HG03139 (cell line): ENCODE results near the gene CHMP4A.
"Not testable (repeated sequence)": the region's sequence is repeated elsewhere in the genome, so short reads cannot be mapped to it uniquely, and the experiment has no call there.

ENCODE experiments used
- ATAC-seq: cut with Tn5 transposase; IDR thresholded peaks from one replicate; pipeline ENCODE4 v1.9.1; 2021; ENCODE audit not compliant: unreplicated experiment

CHMP4A gene

DNA sequence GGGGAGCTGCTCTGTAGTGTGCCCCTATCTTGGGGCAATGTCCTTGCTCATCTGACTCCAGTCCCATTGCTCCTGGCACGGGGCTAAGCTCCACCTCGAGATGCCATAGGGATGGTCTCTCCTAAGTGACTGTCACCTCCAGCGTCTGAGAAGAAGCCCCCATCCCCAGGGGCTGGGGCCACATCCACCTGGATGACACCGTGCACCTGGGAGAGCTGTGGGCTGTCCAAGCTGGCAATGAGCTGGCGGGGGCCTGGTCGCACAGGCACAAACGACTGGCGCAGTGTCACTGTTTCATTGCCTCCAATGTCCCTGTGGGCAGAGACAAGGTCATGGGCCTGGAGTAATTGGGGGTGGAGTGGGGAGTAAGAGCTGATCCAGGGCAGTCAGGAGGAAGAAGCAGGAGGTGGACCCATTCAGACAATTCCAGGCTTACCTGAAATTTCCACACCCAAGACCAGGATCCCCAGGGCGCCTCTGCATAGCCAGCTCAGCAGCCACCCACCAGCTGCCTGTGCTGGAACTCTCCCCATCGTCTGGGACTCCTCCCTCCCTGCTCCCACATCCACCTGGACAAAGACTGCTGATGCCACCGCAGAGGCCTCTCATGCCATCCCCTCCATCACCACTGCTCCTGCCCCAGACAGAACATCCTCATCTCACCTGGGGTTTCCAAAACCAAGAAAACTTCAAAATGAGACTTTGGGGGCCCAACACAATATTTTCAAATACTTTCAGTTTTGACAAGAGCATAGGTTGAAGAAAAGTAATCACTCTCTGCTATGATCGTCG is 36.1 kb upstream of the CHMP4A start:
- ATAC-seq = no peak

DNA sequence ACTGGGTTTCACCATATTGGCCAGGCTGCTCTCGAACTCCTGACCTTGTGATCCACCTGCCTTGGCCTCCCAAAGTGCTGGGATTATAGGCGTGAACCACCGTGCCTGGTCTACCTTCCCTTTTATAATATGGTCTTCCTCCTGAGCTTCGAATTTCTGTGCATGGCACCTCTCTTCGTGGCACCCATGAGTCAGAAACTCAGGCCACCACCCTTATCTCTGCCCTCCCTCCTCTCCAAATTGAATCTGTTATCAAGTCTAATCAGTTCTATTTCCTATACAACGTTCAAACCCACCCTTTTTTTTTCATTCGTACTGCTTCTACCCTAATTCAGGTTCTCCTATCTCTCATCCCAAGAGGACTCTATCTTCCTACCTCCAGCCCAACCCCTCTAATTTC is 34.1 kb upstream of the CHMP4A start:
- no peak for ATAC-seq

DNA sequence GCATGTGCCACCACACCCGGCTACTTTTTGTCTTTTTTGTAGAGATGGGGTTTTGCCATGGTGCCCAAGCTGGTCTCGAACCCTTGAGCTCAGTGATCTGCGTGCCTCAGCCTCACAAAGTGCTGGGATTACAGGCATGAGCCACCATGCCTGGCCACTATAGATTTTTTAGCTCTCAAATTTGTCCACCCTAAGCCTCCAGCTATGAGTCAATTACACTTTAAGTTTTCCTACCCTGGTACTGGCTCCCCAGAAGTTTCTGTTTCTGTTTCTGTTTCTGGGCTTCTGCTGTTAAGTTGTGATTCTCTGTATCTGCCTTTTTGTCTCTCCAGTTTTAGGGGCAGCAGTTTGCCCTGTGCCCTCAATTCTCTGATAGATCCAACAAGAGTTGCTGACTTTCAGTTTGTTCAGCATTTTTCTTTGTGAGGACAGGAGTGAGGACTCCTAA is 33.5 kb upstream of the CHMP4A start:
- no peak for ATAC-seq

DNA sequence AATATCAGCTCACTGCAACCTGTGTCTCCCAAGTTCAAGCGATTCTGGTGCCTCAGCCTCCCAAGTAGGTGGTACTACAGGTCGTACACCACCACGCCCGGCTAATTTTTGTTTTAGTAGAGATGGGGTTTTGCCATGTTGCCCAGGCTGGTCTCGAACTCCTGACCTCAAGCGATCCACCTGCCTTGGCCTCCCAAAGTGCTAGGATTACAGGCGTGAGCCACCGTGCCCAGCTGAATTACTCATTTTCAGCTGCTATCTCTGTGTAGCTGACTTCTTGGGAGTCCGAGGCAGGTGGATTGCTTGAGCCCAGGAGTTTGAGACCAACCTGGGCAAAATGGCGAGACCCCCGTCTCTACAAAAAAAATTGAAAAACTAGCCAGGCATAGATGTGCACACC is 32.1 kb upstream of the CHMP4A start:
- ATAC-seq = not testable (repeated sequence)

DNA sequence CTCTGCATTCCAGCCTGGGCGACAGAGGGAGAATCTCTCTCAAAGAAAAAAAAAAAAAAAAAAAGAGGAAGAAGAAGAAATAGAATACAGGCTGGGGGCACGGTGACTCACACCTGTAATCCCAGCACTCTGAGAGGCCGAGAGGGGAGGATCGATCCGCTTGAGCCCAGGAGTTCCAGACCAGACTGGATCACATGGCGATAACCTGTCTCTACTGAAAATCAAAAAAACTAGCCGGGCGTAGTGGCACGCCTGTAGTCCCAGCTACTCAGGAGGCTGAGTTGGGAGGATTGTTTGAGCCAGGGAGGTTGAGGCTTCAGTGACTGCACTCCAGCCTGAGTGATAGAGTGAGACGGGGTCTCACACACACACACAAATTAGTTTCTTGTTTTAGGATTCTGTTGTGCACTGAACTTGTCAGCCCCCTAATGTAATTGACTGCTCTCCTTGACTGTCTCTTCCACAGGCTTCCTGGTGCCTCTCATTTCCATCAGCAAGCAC is 30.1 kb upstream of the CHMP4A start:
- no peak for ATAC-seq

DNA sequence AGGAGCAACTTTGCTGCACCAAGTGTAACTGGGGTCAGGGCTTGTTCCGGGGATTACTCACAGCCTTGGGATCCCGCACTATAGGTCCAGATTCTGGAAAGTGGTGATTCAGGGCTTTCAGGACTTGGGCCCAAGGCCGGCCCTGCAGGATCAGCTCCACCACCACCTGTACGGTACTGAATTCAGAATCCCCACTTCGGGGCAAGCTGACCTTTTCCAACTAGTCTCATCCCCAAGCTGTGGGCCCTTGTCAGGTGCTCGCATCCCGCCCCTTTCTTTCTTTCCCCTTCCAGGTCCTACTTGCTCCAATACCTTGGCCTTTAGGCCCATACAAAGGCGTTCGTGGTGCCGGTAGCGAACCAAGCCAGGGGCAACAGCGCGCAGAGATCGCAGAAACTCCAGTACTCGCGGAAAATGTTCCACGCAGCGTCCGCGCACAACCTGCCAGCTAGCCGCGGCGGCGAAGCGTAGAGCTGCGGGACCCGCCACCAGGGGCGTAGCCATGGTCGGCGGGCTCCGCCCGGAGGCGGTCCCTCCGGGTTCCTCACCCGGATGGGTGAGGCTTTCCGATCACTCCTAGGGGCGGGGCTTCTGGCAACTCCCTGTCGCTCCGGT is 28.6 kb upstream of the CHMP4A start:
- peak; percentile 72 for ATAC-seq

DNA sequence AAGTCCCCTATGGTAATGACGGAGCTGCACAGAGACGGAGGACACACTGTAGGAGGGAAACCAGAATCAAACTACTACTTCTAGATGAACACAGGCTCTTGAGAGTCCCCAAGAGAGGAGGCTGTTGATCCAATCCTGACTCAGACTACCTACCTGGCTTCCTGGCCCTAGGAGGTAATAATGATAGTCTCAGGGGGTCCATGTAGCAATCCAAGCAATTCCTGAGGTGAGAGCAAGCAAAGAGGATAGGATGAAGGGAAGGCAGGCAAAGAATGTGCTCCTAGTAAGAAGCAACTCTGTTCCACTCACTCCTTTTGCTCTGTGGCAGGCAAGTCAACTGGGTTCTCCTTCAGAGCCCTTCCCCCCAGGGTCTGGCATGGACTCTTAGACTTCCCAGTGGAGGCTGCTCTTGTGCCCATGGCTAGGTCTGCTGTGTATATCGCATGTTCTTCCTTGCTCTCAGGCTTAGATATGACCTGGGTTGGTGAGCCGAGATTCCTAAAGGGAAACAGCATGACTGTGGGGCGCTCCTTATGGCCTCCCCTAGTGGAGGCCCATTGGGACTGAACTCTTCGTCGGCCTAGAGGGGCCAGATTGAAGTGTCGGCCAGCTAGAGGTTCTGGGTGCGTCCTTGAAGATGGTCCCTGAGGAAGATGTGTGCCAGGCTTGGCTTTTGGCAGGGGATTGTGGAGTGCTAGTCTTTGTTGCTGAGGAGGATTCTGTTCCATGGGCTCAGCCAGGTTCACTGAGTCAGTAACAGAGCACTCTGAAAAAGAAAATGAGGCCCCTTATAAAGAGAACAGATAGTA is 27.0 kb upstream of the CHMP4A start:
- ATAC-seq = no peak

DNA sequence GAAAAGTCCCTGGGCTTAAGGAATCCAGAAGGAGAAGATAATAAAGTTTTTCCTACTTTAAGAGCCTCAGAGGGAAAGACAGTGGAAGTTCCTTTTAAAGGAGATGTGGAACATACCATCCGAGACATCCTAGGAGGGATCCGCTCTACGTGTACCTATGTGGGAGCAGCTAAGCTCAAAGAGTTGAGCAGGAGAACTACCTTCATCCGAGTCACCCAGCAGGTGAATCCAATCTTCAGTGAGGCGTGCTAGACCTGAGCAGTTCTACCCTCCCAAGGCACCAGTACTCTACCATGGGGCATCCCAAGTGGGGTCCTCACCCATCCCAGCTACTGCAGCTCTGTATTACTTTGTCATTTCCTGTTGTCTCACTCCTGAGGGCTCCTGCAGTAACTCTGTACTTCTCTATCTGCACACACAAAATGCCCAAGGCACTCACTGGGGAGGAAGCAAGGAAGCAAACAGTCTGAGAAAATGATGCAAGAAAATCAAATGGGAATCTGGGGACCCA is 25.3 kb upstream of the CHMP4A start:
- ATAC-seq = no peak

DNA sequence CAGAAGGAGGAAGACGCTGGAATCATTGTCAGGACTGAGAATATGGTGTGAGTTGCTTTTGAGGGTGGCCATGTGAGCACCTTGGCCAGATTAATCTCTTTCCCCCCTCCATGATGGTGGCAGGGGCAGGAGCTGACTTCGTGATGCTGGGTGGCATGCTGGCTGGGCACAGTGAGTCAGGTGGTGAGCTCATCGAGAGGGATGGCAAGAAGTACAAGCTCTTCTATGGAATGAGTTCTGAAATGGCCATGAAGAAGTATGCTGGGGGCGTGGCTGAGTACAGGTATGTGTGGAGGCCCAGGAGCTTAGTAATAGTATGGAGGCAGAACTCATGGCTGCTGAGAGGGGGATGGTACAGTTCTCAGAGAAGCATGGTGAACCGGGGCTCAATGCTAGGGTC is 24.8 kb upstream of the CHMP4A start:
- no peak for ATAC-seq

DNA sequence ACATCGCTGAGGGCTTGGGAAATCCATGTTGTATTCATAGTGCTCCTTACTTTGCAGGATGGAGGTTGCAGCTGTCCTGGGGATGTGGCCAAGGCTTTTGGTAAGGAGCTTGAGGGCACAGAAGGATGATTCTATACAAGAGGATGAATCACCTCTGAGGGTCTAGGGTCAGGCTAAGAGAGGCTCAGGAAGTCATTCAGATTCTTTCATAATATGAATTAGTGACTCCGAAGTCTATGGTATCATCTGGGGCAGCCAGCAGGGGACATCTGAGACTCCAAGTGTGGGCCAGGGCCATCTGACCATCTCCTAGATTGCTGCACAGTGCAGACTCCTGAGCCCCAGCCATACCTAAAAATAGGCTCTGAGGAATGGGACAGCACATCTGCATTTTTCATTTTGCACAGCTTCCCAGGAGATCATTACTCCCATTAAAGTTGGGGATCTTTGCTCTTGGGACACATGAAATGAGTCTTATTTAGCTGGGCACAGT is 24.2 kb upstream of the CHMP4A start:
- no peak for ATAC-seq

DNA sequence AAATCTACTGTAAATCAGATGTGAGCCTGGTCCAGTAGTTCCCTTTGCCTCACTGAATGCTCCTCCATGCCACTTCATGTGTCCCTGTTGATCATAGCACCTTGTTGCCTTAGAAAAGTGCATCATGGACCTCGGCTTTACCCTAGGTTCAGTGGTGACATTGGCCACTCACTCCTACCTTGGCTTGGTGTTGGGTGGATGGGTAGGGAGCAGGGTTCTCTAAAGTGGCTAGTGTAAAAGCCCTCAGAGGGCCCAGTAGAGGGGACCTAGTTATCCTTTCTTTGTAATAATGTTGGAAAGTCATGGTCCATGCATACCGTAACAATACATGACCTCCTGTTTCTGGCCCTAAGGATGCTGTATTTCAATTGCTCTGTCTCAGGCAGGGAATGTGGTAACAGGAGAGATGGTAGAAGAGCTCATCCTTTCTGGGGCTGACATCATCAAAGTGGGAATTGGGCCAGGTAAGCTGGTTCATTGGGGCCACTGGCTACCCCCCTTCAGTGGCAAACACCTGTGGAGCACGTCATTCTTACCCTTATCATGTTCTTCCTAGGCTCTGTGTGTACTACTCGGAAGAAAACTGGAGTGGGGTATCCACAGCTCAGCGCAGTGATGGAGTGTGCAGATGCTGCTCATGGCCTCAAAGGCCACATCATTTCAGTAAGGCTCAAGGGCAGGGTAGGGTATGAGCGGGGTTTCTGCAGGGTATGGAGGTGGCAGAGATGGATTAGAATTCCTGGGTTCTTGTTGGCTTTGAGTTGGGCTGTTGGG is 23.6 kb upstream of the CHMP4A start:
- no peak for ATAC-seq

DNA sequence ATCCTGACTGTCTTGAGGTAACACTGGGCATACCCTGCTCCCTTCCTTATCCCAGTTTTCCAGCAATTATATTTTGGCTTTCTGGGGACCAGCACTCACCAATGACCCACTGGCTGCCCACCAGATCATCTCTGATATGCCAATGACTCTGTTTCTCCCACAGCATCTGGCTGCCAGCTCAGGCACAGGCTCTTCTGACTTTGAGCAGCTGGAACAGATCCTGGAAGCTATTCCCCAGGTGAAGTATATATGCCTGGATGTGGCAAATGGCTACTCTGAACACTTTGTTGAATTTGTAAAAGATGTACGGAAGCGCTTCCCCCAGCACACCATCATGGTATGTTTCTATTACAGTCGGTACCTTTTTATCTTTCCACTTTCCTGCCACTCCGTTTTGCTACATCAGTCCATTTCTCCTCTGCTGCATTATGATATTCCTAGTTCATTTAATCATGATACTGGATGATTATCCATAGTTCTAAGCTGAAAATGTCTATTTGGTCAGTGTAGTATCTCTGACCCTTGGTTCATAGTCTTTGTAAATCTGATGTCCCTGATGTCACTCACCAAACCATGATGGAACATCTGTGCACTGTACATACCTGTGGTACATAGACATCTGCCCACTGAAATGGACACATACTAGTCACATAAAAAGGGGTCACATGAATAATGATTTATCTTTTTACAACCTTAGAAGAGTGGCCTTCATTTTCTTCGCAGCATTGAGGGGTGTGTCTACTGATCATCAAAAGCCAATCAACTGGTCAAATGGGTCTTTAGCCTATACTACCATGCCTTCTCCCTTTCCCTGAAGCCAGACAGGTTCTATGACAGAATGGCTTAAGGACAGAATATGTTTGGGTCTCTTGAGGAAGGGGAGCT is 22.8 kb upstream of the CHMP4A start:
- no peak for ATAC-seq

DNA sequence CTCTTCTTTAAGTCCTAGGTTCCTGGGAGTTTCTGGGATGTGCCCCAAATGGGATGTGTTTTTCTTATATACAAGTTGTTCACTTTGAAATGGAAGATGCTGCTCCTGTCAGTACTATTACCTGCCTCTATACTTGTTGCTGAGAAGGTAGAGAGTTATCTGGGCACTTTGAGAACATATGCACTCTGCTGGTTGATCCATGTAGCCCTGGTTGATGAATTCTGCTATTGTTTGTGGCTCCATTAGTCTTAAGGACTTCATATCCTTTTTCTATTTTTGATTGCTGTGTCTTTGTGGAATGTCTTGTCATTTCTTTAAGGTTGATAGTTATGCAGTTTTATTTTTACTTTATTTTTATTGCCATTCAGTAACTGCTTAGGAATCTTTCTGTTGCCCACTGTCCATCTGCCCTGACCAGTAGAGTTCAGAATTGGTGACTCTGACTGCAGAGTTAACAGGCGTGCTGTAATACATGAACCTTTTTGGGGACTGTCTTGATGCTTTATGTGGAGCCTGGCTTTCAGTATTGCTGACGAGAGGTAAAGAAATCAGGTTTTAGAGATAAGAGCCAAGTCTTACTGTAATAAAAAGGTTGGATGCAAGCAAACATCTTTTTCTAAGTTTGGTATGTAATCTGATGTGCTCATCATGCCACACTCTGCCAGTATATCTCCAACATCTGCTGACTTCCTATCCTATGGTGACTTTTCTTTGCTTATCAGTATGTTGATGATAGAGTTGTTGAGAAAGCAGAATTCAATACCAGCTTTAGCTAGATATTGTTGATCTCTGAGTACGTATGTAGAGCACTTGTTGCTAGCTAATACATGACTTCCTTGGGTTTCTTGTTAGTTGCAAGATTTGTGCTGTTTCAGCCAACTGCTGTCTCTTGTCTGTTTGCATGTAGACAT is 21.1 kb upstream of the CHMP4A start:
- no peak for ATAC-seq

DNA sequence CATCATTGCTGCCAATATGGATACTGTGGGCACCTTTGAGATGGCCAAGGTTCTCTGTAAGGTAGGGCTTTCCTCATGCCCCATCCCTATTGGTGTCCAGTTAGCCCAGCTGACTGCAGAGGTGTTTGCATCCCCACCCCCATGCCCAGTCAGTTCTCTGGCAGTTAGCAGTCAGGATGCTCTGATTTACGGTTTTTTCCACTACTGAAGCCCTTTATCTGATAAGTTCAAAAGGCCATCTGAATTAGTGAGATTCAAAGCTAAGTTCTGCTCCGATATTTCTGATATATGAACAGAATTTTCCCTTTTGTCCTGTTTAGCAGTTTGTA is 20.2 kb upstream of the CHMP4A start:
- ATAC-seq = no peak

DNA sequence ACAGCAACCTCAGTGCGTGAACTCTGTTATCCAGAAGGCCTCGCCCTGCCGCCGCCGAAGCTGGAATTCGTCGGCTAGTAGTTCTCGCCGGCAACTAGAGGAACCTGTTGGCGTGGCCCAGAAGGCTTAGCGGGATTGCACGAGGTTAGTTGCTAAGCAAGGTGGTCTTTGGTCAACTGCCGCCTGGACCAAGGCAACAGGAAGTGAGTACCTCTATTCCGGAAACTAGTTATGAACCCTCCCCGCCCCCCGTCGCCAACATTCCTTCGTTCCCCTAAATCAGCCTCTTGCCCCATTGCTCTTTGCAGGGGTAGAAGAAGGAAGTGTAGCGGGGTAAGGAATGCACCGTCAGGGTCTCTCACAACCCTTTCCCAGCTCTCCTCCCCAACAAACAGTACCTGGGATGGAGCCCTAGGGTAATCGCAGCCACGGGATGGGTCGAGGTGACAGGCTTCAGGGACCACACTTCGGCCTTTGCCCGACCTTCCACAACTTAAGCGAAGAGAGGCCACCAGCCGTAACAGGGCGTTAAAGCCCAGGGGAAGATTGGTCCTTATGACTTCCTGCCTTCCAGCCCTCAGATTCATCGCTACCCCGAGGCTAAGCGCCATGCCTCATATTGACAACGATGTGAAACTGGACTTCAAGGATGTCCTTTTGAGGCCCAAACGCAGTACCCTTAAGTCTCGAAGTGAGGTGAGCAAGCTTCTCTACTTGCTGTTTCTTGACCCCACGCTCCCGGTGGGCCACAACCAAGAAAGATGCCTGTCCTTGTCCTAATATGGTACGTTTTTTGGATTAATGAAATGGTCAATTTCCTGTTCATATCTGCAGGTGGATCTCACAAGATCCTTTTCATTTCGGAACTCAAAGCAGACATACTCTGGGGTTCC is 19.6 kb upstream of the CHMP4A start, which contains the start of gene GMPR2:
Gene GMPR2 (plus strand): TSS at position 285 of the 893 bp plus-strand sequence. CDS start 325 bp downstream, at position 610.
- ATAC-seq = peak; percentile 39

DNA sequence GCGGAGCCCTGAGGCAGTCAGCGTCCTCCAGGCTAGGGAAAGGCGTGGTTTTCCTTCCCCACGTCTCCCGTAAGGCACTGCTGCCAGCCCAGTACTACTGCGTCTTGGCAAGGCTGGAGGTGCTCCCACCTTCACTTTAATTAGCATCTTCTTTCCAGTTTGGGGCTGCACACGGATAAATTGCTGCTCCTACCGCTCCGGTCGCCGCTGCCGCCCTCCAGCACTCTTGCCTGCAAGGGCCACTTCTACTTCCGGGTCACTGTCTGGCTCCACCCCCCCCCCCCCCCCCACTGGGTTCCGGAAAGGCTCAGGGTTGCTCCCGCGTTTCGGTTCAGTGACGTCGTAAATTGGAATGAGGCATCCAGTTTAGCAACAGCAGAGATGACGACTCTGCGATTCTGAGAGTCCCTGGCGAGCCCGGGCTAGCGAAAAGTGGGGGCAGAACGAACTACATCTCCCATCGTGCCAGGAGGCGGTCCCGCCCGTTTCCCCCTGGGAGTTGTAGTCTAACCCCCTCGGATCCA is 18.9 kb upstream of the CHMP4A start, which contains the start of gene NEDD8:
Gene NEDD8 (minus strand): TSS at position 247 of the 524 bp plus-strand sequence. CDS start 100 bp downstream, at position 147.
- peak; percentile 63 for ATAC-seq
